NCI-H1417 treated with DMSO at 0.1 percent for 48 hours (cell line): Measurements from ENCODE around the gene TTLL13.
A peak's percentile ranks its signal among the peaks of the same experiment; 100 is the strongest.

Experiments used
- DNase-seq: peaks from one replicate; lab custom pipeline; 2025; lab: John Stamatoyannopoulos, UW

TTLL13 gene

DNA sequence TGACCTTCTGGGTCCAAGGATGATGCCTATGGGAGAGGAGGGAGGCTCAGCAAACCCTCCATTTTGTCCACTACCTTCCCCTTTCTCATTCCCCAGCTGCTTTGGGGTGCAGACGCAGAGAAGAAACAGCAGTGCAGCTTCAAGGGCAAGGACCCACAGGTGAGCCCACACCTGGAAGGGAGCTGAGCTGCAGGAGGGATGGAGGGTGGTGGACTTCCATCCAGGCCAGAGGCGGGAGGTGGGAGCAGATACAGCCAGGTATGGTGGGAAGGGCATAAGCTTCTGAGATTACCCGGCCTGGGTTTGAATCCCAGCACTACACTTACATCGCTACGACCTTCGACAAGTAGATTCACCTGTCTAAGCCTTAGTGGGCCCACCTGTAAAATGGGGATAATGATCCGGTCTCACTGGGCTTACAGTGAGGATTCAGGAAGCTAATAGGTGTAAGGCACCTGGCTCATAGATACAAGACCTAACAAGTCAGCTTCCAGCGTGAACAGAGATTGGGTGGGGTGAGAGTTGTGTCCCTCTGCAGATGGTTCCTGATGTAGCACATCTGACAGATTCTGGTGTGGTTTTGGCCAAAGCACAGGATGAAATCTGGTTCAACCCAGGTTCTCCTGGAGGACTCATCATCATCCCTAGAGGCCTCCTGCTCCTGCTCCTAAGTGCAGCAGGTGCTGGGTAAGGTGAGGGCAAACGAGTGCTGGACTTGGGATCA, 31.5 kb upstream of the TTLL13 start:
- no peak for DNase-seq

DNA sequence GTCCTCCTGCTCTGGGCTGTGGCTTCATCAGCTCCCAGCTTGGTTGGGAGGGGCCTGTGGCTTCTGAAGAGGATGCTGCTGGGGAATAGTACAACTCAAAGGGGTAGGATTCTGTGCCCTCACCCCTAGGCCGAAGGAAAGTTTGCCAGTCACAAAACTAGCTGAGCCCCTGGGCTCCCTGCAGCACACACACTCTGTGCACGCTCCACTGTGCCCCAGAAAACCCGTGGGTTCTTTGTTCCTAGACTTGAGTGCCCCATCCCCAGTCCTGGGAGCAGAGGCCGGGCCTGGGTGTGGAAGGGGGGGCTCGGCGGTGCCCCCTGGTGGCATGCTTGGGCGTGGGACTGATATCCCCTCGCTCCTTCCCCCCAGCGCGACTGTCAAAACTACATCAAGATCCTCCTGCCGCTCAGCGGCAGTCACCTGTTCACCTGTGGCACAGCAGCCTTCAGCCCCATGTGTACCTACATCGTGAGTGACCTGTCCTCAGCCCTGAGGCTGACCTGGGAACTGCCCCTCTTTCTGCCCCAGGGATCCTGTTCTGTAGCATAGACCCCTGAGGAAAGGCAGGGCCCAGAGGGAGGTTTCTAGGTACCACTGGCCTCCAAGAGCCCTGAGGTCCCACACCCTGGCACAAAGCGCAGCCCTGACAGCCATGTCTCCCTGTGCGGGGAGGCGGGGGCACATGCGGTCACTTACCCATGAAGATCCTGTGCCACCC, 29.8 kb upstream of the TTLL13 start:
- no peak for DNase-seq

DNA sequence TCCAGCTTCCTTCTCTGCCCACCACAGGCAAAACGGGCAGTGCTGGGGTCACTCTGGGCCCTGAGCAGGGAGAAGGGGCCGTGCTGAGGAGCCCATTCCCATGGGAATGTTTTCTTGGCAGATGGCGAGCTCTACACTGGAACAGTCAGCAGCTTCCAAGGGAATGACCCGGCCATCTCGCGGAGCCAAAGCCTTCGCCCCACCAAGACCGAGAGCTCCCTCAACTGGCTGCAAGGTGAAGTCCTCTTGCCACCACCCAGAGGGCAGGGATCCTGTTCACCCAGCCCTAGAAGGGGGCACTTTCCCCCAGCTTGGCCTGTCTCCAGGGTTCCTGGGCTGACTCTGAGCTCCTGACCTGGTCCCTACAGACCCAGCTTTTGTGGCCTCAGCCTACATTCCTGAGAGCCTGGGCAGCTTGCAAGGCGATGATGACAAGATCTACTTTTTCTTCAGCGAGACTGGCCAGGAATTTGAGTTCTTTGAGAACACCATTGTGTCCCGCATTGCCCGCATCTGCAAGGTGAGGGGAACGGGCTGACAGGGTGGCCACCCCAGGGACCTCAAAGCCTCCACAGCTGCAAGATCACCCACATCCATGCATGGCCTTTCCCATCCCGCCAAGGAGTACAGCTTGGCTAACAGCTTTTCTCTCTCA, 28.0 kb upstream of the TTLL13 start:
- DNase-seq: no peak

DNA sequence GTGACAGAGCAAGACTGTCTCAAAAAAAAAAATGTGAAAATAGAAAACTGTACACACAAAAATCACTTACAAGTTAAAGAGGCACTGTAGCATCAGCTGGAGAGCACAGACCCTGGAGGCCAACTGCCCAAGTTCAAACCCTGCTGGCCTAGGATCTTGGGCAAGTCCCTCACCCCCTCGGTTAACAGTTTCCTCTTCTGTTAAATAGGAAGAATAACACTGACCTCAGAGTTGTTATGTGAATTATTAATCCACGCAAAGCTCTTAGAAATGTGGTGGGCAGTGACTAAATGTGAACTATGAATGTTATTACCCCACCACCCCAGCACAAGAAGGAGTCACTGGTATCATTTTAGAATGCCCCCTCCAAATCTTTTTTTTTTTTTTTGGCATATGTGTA, 26.8 kb upstream of the TTLL13 start:
- no peak for DNase-seq

DNA sequence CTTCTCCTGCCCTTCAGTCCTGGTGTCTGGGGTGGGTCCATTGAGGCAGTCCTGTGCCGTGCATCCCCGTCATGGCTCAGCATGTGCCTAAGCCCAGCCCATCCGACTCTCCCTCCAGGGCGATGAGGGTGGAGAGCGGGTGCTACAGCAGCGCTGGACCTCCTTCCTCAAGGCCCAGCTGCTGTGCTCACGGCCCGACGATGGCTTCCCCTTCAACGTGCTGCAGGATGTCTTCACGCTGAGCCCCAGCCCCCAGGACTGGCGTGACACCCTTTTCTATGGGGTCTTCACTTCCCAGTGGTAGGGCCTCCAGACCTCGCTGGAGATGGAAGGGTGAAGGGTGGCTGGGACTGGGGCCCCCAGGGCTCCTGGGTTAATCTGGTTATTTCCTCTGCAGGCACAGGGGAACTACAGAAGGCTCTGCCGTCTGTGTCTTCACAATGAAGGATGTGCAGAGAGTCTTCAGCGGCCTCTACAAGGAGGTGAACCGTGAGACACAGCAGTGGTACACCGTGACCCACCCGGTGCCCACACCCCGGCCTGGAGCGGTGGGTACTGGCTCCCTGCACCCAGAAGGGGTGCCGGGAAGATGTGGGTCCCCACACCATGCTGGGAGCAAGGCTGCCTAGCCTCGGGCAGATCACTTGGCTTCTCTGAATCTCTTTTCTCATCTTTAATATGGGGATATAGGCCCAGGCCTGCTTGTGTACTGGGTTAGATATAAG, 25.8 kb upstream of the TTLL13 start:
- DNase-seq: no peak

DNA sequence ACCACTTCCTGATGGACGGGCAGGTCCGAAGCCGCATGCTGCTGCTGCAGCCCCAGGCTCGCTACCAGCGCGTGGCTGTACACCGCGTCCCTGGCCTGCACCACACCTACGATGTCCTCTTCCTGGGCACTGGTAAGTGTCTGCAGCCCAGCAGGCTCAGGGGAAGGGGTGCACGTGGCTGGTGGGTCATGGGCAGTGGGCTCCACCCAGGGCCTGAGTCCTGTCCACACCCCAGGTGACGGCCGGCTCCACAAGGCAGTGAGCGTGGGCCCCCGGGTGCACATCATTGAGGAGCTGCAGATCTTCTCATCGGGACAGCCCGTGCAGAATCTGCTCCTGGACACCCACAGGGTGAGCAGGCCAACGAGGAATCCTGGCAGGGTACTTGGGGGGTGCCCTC, 24.3 kb upstream of the TTLL13 start:
- DNase-seq: no peak

DNA sequence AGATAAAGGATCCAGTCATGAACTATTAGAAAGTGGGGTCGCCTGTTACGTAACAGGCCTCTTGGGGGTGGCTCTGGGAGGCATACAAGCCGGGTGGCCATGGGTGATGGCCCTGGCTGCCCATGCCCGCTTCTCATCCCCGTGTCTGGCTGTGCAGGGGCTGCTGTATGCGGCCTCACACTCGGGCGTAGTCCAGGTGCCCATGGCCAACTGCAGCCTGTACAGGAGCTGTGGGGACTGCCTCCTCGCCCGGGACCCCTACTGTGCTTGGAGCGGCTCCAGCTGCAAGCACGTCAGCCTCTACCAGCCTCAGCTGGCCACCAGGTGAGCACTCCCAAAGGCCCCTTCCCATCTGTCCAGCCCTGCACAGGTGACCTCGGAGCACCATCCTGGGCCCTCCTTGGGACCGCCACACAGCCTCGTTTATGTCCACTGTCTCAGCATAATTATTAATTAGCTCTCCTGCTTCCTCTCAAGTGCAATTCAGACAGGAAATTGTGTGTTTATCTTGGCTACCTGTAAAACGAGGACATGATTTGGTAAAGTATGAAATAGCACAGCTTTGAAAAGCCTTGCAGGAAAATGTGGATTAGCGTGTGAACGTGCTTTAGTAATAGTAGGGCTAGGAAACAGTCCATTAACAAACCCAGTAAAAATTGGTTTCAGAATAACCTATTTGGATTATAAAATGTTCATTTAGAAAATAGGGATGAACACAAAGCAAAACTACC, 23.7 kb upstream of the TTLL13 start:
- DNase-seq: peak; percentile 79

DNA sequence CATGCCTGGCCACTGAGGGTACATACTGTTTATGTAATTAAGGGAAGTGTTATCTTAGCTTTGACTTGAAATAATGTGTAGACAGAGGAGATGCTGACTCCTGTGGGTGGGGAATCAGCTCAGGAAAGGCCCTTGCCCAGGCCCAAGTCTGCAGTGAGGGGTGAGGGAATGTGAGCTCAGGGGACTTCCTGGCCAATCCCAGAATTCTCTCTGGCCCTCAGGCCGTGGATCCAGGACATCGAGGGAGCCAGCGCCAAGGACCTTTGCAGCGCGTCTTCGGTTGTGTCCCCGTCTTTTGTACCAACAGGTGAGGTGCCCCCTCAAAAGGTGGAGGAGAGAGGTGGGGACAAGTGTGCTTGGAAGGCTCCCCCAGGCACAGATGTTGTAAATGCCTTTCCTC, 22.0 kb upstream of the TTLL13 start:
- DNase-seq: no peak

DNA sequence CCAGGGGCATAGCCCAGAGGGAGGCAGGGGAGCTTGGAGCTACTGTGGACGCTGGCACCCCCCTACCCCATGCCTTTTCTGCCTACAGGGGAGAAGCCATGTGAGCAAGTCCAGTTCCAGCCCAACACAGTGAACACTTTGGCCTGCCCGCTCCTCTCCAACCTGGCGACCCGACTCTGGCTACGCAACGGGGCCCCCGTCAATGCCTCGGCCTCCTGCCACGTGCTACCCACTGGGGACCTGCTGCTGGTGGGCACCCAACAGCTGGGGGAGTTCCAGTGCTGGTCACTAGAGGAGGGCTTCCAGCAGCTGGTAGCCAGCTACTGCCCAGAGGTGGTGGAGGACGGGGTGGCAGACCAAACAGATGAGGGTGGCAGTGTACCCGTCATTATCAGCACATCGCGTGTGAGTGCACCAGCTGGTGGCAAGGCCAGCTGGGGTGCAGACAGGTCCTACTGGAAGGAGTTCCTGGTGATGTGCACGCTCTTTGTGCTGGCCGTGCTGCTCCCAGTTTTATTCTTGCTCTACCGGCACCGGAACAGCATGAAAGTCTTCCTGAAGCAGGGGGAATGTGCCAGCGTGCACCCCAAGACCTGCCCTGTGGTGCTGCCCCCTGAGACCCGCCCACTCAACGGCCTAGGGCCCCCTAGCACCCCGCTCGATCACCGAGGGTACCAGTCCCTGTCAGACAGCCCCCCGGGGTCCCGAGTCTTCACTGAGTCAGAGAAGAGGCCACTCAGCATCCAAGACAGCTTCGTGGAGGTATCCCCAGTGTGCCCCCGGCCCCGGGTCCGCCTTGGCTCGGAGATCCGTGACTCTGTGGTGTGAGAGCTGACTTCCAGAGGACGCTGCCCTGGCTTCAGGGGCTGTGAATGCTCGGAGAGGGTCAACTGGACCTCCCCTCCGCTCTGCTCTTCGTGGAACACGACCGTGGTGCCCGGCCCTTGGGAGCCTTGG, 21.3 kb upstream of the TTLL13 start:
- DNase-seq: no peak

DNA sequence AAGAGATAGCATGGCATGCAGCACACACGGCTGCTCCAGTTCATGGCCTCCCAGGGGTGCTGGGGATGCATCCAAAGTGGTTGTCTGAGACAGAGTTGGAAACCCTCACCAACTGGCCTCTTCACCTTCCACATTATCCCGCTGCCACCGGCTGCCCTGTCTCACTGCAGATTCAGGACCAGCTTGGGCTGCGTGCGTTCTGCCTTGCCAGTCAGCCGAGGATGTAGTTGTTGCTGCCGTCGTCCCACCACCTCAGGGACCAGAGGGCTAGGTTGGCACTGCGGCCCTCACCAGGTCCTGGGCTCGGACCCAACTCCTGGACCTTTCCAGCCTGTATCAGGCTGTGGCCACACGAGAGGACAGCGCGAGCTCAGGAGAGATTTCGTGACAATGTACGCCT, 20.4 kb upstream of the TTLL13 start:
- no peak for DNase-seq

DNA sequence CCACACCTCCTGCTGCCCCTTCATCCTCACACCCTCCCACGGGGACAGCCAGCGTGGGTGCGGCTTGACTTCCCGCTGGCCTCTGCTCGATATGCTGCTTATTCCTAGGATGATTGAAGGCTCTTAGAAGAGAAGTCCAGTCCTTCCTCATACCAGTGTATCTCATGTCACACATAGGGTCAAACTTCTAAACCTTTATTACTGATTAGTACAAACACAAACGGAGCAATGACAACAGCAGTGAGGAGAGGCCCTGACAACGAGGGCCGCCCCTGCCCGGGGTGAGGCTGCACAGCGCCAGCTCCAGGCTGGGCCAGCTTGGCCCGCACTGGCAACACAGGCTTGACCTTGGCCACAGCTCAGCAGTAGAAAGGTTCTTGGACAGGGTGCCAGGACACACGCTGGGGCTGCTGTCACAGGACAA, 19.3 kb upstream of the TTLL13 start:
- no peak for DNase-seq

DNA sequence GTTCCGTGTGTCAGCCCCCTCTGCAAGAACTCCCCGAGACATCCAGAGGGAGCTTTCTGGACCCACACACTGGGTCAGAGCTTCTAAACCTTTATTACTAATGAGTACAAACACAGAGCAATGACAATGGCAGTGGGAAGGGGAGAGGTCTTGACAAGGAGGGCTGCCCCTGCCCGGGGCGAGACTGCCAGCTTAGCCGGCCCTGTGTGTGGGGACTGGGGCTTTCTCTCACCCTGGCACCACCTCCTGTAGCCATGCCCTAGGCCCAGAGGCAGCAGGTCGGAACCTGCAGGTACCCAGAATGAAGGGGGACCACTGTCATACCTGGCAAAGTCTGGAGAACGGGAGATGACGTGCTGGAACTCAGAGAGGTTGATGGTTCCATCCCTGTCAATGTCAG, 18.7 kb upstream of the TTLL13 start:
- DNase-seq: no peak

DNA sequence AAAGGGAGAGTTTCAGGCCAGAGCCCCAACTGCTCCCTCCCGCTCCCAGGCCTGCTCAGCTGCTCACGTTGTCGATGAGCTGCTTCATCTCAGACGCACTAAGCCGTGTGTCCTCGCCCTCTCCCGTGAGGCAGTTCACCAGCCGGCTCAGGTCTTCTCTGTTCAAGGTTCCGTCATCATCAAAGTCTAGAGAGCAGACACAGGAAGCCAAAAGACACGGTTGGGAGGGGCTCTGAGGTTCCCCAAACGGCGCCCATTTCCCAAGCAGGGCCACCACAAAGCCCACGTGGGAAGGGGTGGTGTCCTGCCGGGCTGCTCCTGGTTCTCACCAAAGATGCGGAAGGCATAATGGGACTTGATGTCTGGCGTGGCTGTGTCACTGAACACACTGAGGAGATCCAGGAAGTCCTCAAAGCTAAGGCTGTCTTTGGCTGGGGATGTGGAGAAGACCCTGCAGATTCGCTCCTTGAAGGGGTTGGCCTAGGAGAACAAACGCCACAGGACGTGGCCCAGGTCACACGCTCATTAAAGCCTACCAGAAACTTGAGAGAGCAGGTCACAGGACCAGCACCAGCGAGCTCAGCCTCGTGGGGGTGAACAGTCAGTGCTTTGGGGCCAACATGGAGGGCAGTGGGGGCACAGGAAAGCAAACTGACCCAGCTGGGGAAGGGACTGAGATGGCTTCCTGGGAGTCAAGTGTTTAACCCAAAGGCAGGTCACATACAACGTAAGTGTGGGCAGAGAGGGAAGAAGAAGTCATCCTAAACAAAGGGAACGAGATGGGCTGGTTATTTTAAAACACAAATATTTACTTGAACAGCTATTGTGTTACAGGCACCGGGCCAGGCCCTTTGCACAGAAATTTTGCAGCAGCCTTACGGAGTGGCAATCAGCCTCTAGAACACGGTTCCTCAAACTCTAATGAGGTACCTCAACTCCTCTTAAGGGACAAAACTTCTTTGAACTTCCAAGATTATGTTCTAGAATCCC, 18.0 kb upstream of the TTLL13 start:
- DNase-seq: no peak

DNA sequence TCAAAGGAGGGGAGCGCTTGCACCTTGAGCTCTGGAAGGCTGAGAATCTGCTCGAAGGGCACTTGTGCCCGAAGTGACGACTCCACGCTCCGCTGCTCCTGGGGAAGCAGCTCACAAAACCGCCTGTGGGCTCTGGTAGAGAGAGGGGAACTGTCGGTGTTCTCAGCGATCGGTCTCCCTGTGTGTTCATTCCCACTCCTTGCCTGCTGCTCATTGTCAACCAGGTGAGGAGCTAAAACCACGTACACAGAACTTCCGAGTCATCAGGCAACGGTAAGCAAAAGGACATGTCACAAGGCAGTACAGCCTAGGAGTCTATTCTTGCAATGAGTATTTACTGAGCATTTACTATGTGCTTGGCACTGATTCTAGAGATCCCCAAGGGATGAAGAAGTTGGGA, 17.2 kb upstream of the TTLL13 start:
- no peak for DNase-seq

DNA sequence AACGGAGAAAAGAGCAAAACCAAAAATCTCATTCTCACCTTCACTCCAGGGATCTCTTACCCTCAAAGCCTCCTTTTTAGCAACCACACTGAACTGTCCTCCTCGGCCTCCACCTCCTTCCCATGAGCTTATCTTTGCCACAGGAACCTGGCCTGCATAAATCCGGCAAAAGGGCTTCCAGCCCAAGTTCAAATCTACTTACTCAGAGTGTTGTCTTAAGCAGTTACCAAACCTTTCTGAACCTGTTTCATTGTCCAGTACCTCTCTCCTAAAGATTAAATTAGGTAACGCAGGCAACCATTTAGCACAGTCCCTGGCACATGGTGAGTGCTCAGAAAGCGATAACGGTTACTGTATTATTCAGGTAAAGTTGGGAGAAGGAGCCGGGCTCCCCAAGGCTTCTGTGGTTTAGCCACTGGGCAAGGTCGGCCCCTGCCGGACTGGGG, 16.4 kb upstream of the TTLL13 start:
- DNase-seq: no peak

DNA sequence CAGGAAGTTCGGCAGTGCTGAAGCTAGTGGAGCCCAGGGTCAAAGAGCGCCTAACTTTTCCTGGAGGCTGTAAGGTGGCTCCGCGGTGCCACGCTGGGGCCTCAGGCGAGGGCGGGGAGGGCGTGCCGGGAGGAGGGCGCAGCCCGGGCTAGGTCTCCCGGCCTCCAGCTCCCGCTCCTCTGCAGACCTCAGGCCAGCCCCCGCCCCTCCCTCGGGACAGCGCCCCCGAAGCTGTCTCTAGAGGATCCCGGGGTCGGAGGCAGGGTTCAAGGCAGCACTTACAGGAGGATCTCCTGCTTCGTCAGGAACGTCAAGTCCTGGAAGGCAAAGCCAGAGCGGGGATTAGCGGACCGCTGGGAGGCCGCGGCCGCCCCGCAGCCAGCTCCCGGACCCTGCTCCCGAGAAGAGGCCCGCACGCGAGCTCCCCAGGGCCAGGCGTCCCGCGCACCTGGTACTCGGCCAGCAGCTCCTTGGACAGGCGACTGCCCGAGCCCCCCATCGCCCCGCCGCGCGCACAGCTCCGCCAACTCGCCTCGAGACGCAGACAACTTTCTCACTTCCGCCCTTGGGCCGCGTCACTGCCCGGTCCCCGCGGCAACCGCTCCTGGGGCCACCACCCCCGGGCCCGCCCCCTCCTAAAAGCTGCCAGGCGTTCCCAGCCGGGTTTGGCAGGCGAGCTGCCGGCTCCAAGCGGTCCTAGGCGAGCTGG, 15.8 kb upstream of the TTLL13 start, which contains the start of gene CIB1:
Gene CIB1, minus strand, starts transcription at position 555 of the 709 bp plus-strand sequence. Its CDS starts 56 bp downstream, at position 499.
- DNase-seq: no peak

DNA sequence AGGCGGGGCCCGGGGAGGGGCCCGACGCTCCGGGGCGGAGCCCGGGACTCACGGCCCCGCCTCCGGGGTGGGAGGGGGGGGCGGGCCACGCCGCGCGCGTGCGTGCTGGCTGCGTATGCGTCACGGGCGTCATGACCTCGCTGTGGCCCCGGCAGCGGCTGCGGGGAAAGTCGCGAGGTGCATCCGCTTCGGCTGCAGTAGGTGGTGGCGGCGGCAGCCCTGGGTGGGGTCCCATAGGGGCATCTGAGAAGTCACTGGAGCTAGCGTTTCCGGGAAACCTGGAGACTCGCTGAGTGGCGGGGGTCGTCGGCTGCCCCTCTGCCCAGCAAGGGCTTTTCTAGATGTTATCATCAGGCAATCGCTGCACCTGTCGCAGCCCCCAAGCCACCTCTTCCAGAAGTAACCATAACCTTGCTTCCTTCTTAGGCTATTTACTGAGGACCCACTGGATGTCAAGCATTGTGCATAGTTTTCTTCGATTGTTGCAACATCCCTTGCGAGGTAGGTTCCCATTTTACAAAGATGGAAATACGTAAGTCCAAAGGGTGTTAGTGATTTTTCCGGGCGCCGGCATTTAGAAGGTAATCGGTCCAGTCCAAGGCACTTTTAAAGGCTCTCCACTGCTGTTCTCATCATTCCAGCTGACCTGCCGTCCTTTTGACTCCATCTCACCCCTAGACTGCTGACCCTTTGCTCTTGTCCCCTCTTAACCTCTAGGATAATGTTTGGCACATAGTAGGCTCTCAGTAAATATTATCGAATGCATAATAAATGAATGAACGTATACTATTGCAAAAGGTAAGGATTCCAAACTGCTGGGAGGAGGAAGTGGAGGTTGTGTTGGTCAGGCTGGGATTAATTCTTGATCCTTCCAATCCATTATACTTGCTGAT, 15.0 kb upstream of the TTLL13 start, which contains the start of gene GDPGP1:
Gene GDPGP1, plus strand, starts transcription at position 114 of the 893 bp plus-strand sequence. CDS start 6,700 bp downstream, outside the sequence.
- DNase-seq: peak; percentile 65
